ENCODE measurements around the gene PPARG. TPM values are rescaled to one million over a fixed set of nuclear protein-coding genes. Genes with fewer than 3 reads are reported as not detected.

Gene PPARG
- total and polyA plus RNA-seq, 4 donors = 8.3 to 41.4 (median 26.2) TPM

DNA sequence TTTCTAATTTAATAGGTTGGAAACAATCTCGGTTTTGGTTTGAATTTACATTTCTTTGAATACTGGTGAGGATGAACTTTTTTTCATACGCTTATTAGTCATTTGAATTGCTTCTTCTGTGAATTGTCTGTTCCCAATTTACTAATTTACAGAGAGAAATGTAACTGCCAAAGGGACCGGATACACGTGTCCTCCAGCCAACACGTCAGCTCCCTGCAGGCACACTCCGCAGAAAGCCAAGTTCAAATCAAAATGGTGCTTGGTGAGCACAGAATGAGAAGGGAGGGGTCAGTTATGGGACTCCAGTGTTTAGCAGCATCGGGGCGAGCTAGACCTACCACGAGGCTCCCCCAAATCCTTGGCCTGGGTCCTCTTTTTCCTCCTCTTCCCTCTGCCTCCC lies 184.6 kb downstream of the PPARG start:
- Histone ChIP-seq H3K4me3 (no peak overlapping the region), H3K27ac (ENCODE audit: low read depth in 1 of 2, low read length in 1 of 2) (no peak overlapping the region), H3K27me3 (ENCODE audit: control insufficient read depth in 3 of 3, insufficient read depth in 3 of 3, low read length in 2 of 3) (no peaks in the 10 kb centered on the region), H3K4me1 (ENCODE audit: control insufficient read depth in 5 of 5, insufficient read depth in 5 of 5, low read length in 5 of 5) (peaks cover 0 to 15% (median 5%) of the 10 kb centered on the region in 5 donors), H3K9ac (ENCODE audit: insufficient read depth in 1 of 2, low read length in 2 of 2) (no peak overlapping the region), H3K9me3 (ENCODE audit: control insufficient read depth in 4 of 4, insufficient read depth in 3 of 4, low read length in 3 of 4) (no peaks in the 10 kb centered on the region), H3K36me3 (ENCODE audit: control insufficient read depth in 4 of 4, insufficient read depth in 4 of 4, low read length in 4 of 4) (no peaks in the 10 kb centered on the region)
- ATAC-seq (ENCODE audit: insufficient read depth, low FRiP score) (no peak), DNase-seq (no peak)
- 89 to 94% methylated on average over 9 of the region's 9 CpGs for WGBS, 2 donors
- TF ChIP-seq, protein P1, sequence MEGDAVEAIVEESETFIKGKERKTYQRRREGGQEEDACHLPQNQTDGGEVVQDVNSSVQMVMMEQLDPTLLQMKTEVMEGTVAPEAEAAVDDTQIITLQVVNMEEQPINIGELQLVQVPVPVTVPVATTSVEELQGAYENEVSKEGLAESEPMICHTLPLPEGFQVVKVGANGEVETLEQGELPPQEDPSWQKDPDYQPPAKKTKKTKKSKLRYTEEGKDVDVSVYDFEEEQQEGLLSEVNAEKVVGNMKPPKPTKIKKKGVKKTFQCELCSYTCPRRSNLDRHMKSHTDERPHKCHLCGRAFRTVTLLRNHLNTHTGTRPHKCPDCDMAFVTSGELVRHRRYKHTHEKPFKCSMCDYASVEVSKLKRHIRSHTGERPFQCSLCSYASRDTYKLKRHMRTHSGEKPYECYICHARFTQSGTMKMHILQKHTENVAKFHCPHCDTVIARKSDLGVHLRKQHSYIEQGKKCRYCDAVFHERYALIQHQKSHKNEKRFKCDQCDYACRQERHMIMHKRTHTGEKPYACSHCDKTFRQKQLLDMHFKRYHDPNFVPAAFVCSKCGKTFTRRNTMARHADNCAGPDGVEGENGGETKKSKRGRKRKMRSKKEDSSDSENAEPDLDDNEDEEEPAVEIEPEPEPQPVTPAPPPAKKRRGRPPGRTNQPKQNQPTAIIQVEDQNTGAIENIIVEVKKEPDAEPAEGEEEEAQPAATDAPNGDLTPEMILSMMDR (IDR thresholded peaks at IDR 0.05; ENCODE audit: control extremely low read depth, extremely low read depth) = no peak

GRCh38 chr3:12476238-12476897 lies 187.5 kb downstream of the PPARG start:
- peak overlapping the region in 1 of 2 donors; percentile 37 for H3K27ac ChIP-seq (ENCODE audit: low read depth in 1 of 2, low read length in 1 of 2)
- H3K4me3 ChIP-seq = no peak overlapping the region
- TF ChIP-seq, protein P1 (IDR thresholded peaks at IDR 0.05; ENCODE audit: control extremely low read depth, extremely low read depth) = no peak
- H3K27me3 ChIP-seq (ENCODE audit: control insufficient read depth in 3 of 3, insufficient read depth in 3 of 3, low read length in 2 of 3) = no peaks in the 10 kb centered on the region
- H3K36me3 ChIP-seq (ENCODE audit: control insufficient read depth in 4 of 4, insufficient read depth in 4 of 4, low read length in 4 of 4) = no peaks in the 10 kb centered on the region
- H3K9me3 ChIP-seq (ENCODE audit: control insufficient read depth in 4 of 4, insufficient read depth in 3 of 4, low read length in 3 of 4) = no peaks in the 10 kb centered on the region
- peak overlapping the region in 1 of 2 donors; percentile 8 for H3K9ac ChIP-seq (ENCODE audit: insufficient read depth in 1 of 2, low read length in 2 of 2)
- H3K4me1 ChIP-seq (ENCODE audit: control insufficient read depth in 5 of 5, insufficient read depth in 5 of 5, low read length in 5 of 5) = peaks cover 0 to 15% (median 5%) of the 10 kb centered on the region in 5 donors
- no peak for ATAC-seq (ENCODE audit: insufficient read depth, low FRiP score)
- peak in 2 of 3 donors; percentile 31 to 47 for DNase-seq
- WGBS, 2 donors = 74 to 76% methylated on average over 5 of the region's 5 CpGs

GRCh38 chr3:12477256-12477655 lies 188.4 kb downstream of the PPARG start:
- Histone ChIP-seq H3K4me3 (no peak overlapping the region), H3K9me3 (ENCODE audit: control insufficient read depth in 4 of 4, insufficient read depth in 3 of 4, low read length in 3 of 4) (no peaks in the 10 kb centered on the region), H3K4me1 (ENCODE audit: control insufficient read depth in 5 of 5, insufficient read depth in 5 of 5, low read length in 5 of 5) (peaks cover 0 to 15% (median 5%) of the 10 kb centered on the region in 5 donors), H3K27ac (ENCODE audit: low read depth in 1 of 2, low read length in 1 of 2) (no peak overlapping the region), H3K36me3 (ENCODE audit: control insufficient read depth in 4 of 4, insufficient read depth in 4 of 4, low read length in 4 of 4) (no peaks in the 10 kb centered on the region), H3K9ac (ENCODE audit: insufficient read depth in 1 of 2, low read length in 2 of 2) (no peak overlapping the region), H3K27me3 (ENCODE audit: control insufficient read depth in 3 of 3, insufficient read depth in 3 of 3, low read length in 2 of 3) (no peaks in the 10 kb centered on the region)
- DNase-seq (no peak), ATAC-seq (ENCODE audit: insufficient read depth, low FRiP score) (no peak)
- WGBS, 2 donors = 96% methylated on average over 5 of the region's 5 CpGs
- TF ChIP-seq, protein P1 (IDR thresholded peaks at IDR 0.05; ENCODE audit: control extremely low read depth, extremely low read depth) = no peak

Measured in lung (tissue), 12 donors.